GM21381 (cell line): ENCODE results near the gene TTC7B.

ENCODE experiments used
- ATAC-seq: cut with Tn5 transposase; IDR thresholded peaks from one replicate; pipeline ENCODE4 v1.9.1; 2021; ENCODE audit warnings: mild to moderate bottlenecking, moderate library complexity; ENCODE audit not compliant: unreplicated experiment

Gene TTC7B

GRCh38 chr14:90678420-90678819, 137.8 kb downstream of the TTC7B start:
- no peak for ATAC-seq

GRCh38 chr14:90677484-90678050, 138.7 kb downstream of the TTC7B start:
- no peak for ATAC-seq

- no peak for ATAC-seq
Measured at GRCh38 chr14:90676912-90677311, 139.3 kb downstream of the TTC7B start.

GRCh38 chr14:90676356-90676755, 139.9 kb downstream of the TTC7B start:
- ATAC-seq = no peak

GRCh38 chr14:90675399-90675798, 140.8 kb downstream of the TTC7B start:
- ATAC-seq = no peak

GRCh38 chr14:90674716-90675115, 141.5 kb downstream of the TTC7B start:
- ATAC-seq = no peak

GRCh38 chr14:90674043-90674670, 142.1 kb downstream of the TTC7B start:
- ATAC-seq = no peak

- no peak for ATAC-seq
Measured at GRCh38 chr14:90671382-90672234, 144.6 kb downstream of the TTC7B start.

GRCh38 chr14:90669731-90670130, 146.5 kb downstream of the TTC7B start:
- no peak for ATAC-seq

- ATAC-seq = no peak
Measured at GRCh38 chr14:90666571-90666970, 149.7 kb downstream of the TTC7B start.

- ATAC-seq = no peak
Measured at GRCh38 chr14:90665321-90666000, 150.8 kb downstream of the TTC7B start.

- ATAC-seq = no peak
Measured at GRCh38 chr14:90664911-90665310, 151.3 kb downstream of the TTC7B start.

GRCh38 chr14:90663680-90664079, 152.6 kb downstream of the TTC7B start:
- no peak for ATAC-seq

- no peak for ATAC-seq
Measured at GRCh38 chr14:90663140-90663539, 153.1 kb downstream of the TTC7B start.

GRCh38 chr14:90661866-90662265, 154.4 kb downstream of the TTC7B start:
- no peak for ATAC-seq

GRCh38 chr14:90660865-90661570, 155.2 kb downstream of the TTC7B start:
- ATAC-seq = no peak

- ATAC-seq = no peak
Measured at GRCh38 chr14:90659156-90659555, 157.1 kb downstream of the TTC7B start.

GRCh38 chr14:90658541-90658967, 157.7 kb downstream of the TTC7B start:
- no peak for ATAC-seq

GRCh38 chr14:90656973-90657372, 159.3 kb downstream of the TTC7B start:
- no peak for ATAC-seq

GRCh38 chr14:90655829-90656228, 160.4 kb downstream of the TTC7B start:
- ATAC-seq = no peak

GRCh38 chr14:90654831-90655276, 161.4 kb downstream of the TTC7B start:
- no peak for ATAC-seq
